Endothelial cell (in vitro differentiated cells): ENCODE measurements around the gene NOL4L. TPM values are rescaled to one million over a fixed set of nuclear protein-coding genes. Genes with fewer than 3 reads are reported as not detected.

Experiments used
- DNase-seq: peaks from one replicate; pipeline ENCODE4 v3.0.0; 2021; ENCODE audit warnings: low spot score
- H3K27ac Mint-ChIP-seq: one replicate; pipeline ENCODE4 v1.8.0; 2021; ENCODE audit warnings: mixed read lengths, inconsistent platforms; ENCODE audit not compliant: unreplicated experiment
- H3K27me3 Mint-ChIP-seq: one replicate; pipeline ENCODE4 v1.8.0; 2021; ENCODE audit warnings: mild to moderate bottlenecking, moderate library complexity, mixed read lengths, inconsistent platforms; ENCODE audit not compliant: unreplicated experiment
- H3K36me3 Mint-ChIP-seq: one replicate; pipeline ENCODE4 v1.8.0; 2021; ENCODE audit warnings: mild to moderate bottlenecking, low read depth, mixed read lengths, inconsistent platforms; ENCODE audit not compliant: unreplicated experiment
- H3K4me1 Mint-ChIP-seq: one replicate; pipeline ENCODE4 v1.8.0; 2021; ENCODE audit warnings: mild to moderate bottlenecking, mixed read lengths, inconsistent platforms; ENCODE audit not compliant: unreplicated experiment
- H3K4me3 Mint-ChIP-seq: one replicate; pipeline ENCODE4 v1.8.0; 2021; ENCODE audit warnings: mild to moderate bottlenecking, mixed read lengths, inconsistent platforms; ENCODE audit not compliant: unreplicated experiment
- H3K9me3 Mint-ChIP-seq: one replicate; pipeline ENCODE4 v1.8.0; 2021; ENCODE audit warnings: mixed read lengths, inconsistent platforms; ENCODE audit not compliant: unreplicated experiment
- total RNA-seq: library from RNA; stranded (reverse); fragmentation: NEBNext Ultra II Directional; extraction: Animal tissue kit (Norgen Biotek cat#: 25700); gene quantifications from one replicate; pipeline ENCODE4 v1.2.1, GENCODE V29; 2021; ENCODE audit not compliant: unreplicated experiment
- TF ChIP-seq, protein P1 (sequence below): fragments of 200-600 bp; sonication (generic); IDR thresholded peaks from one replicate; pipeline ENCODE4 v1.5.0; 2021; ENCODE audit warnings: antibody characterized with exemption; ENCODE audit not compliant: unreplicated experiment

The NOL4L gene
- total RNA-seq, 1 donor from 2014 or later, result 150 TPM

- no peaks in the 10 kb centered on the region for H3K9me3 Mint-ChIP-seq
- H3K4me3 Mint-ChIP-seq, result no peak overlapping the region
- H3K36me3 Mint-ChIP-seq, result no peaks in the 10 kb centered on the region
- peaks cover 16% of the 10 kb centered on the region for H3K27me3 Mint-ChIP-seq
- H3K4me1 Mint-ChIP-seq, result peaks cover 5% of the 10 kb centered on the region
- TF ChIP-seq, protein P1, sequence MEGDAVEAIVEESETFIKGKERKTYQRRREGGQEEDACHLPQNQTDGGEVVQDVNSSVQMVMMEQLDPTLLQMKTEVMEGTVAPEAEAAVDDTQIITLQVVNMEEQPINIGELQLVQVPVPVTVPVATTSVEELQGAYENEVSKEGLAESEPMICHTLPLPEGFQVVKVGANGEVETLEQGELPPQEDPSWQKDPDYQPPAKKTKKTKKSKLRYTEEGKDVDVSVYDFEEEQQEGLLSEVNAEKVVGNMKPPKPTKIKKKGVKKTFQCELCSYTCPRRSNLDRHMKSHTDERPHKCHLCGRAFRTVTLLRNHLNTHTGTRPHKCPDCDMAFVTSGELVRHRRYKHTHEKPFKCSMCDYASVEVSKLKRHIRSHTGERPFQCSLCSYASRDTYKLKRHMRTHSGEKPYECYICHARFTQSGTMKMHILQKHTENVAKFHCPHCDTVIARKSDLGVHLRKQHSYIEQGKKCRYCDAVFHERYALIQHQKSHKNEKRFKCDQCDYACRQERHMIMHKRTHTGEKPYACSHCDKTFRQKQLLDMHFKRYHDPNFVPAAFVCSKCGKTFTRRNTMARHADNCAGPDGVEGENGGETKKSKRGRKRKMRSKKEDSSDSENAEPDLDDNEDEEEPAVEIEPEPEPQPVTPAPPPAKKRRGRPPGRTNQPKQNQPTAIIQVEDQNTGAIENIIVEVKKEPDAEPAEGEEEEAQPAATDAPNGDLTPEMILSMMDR, result no peak
- DNase-seq, result no peak
- H3K27ac Mint-ChIP-seq, result no peak overlapping the region
Observed at GRCh38 chr20:32621071-32621890, 36.1 kb upstream of the NOL4L start.

DNA sequence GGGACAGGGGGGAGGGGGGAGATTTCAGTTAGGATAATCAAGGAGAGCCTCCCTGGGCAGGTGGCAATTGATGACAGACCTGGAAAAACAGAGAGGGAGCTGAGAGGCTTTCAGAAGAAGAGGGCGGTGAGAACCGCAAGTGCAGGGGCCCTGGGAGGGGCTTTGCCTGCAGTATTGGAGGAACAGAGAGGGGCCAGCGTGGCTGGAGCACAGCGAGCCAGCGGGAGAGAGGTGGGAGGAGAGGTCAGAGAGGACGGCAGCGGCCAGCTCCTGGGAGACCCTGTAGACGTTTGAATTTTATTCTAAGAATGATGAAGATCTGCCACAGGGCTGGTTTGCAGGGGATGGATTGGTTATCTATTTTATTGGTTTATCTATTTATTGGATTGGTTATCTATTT is 34.5 kb upstream of the NOL4L start:
- DNase-seq, result no peak
- TF ChIP-seq, protein P1, result no peak
- Mint-ChIP-seq H3K9me3 (no peaks in the 10 kb centered on the region), H3K27me3 (peaks cover 14% of the 10 kb centered on the region), H3K4me3 (no peak overlapping the region), H3K27ac (no peak overlapping the region), H3K36me3 (no peaks in the 10 kb centered on the region), H3K4me1 (peaks cover 5% of the 10 kb centered on the region)

DNA sequence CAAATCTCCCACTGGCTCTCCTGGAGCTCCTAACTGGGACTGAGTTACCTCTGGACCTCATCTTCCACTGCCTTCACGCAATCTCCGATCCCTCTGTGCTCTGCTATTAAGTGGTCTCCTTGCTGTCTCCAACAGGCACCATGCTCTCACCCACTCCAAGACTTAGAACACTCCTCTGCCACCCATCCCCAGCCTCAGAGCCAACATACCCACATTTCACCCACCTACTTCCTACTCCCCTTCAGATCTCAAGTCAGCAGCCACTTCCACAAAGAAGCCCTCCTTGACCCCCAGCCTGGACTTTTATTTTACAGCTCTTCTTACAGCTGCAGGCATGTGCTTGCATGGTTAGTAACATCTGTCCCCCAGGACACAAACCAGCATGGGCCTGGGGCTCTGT is 29.6 kb upstream of the NOL4L start:
- DNase-seq, result no peak
- H3K36me3 Mint-ChIP-seq, result no peaks in the 10 kb centered on the region
- H3K4me3 Mint-ChIP-seq, result no peak overlapping the region
- no peak overlapping the region for H3K27ac Mint-ChIP-seq
- H3K27me3 Mint-ChIP-seq, result peaks cover 14% of the 10 kb centered on the region
- TF ChIP-seq, protein P1, result no peak
- no peaks in the 10 kb centered on the region for H3K4me1 Mint-ChIP-seq
- no peaks in the 10 kb centered on the region for H3K9me3 Mint-ChIP-seq

GRCh38 chr20:32614303-32614702 is 29.2 kb upstream of the NOL4L start:
- no peak overlapping the region for H3K4me3 Mint-ChIP-seq
- H3K27me3 Mint-ChIP-seq, result peaks cover 16% of the 10 kb centered on the region

More at GRCh38 chr20:32614303-32614702, 29.2 kb upstream of the NOL4L start:
- Mint-ChIP-seq H3K36me3 (no peaks in the 10 kb centered on the region), H3K27ac (no peak overlapping the region), H3K4me1 (no peaks in the 10 kb centered on the region), H3K9me3 (no peaks in the 10 kb centered on the region)
- DNase-seq, result no peak
- TF ChIP-seq, protein P1, result no peak
